Measurements from ENCODE around the gene BDH1.

DNA sequence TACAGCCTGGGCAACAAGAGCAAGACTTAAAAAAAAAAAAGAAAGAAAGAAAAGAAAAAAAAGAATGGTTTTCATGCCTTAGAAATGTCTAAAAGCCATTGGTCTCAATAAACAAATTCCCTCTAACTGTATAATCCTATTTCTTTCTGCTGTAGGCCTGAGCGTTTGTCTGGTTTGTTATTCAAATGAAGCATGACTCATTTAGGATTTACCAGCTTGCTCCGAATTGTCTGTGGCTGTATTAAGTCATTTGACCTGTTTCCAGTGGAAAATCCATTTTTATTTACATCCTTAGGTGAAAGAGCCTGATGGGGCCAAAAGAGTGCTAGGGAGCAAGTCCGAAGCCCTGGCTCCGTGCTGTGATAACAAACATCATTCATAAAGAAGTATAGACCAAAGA is 73.8 kb downstream of the BDH1 start:
- TF ChIP-seq POLR2A (IDR thresholded peaks at IDR 0.05): no peak
- TF ChIP-seq, protein P1, sequence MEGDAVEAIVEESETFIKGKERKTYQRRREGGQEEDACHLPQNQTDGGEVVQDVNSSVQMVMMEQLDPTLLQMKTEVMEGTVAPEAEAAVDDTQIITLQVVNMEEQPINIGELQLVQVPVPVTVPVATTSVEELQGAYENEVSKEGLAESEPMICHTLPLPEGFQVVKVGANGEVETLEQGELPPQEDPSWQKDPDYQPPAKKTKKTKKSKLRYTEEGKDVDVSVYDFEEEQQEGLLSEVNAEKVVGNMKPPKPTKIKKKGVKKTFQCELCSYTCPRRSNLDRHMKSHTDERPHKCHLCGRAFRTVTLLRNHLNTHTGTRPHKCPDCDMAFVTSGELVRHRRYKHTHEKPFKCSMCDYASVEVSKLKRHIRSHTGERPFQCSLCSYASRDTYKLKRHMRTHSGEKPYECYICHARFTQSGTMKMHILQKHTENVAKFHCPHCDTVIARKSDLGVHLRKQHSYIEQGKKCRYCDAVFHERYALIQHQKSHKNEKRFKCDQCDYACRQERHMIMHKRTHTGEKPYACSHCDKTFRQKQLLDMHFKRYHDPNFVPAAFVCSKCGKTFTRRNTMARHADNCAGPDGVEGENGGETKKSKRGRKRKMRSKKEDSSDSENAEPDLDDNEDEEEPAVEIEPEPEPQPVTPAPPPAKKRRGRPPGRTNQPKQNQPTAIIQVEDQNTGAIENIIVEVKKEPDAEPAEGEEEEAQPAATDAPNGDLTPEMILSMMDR (IDR thresholded peaks at IDR 0.05): no peak
